HG03135 (cell line): ENCODE measurements around the gene DNAI1.
"Not testable (repeated sequence)": the region's sequence is repeated elsewhere in the genome, so short reads cannot be mapped to it uniquely, and the experiment has no call there.

Source experiments
- ATAC-seq: cut with Tn5 transposase; IDR thresholded peaks from one replicate; pipeline ENCODE4 v1.9.1; 2021; ENCODE audit warnings: mild to moderate bottlenecking, moderate library complexity; ENCODE audit not compliant: unreplicated experiment

The DNAI1 gene

GRCh38 chr9:34532041-34532440 lies 73.4 kb downstream of the DNAI1 start:
- not testable (repeated sequence) for ATAC-seq

GRCh38 chr9:34536685-34537084 lies 78.1 kb downstream of the DNAI1 start:
- no peak for ATAC-seq

- ATAC-seq, result no peak
Measured at GRCh38 chr9:34540827-34541226, 82.2 kb downstream of the DNAI1 start.

GRCh38 chr9:34541540-34541939 lies 82.9 kb downstream of the DNAI1 start:
- ATAC-seq, result no peak

- ATAC-seq, result no peak
Measured at GRCh38 chr9:34544035-34544434, 85.4 kb downstream of the DNAI1 start.

- ATAC-seq, result no peak
Measured at GRCh38 chr9:34545497-34545896, 86.9 kb downstream of the DNAI1 start.

GRCh38 chr9:34546102-34546833 lies 87.7 kb downstream of the DNAI1 start:
- ATAC-seq, result no peak

GRCh38 chr9:34546834-34547827 lies 88.5 kb downstream of the DNAI1 start:
- ATAC-seq, result no peak

- no peak for ATAC-seq
Measured at GRCh38 chr9:34547960-34548611, 89.5 kb downstream of the DNAI1 start.

- no peak for ATAC-seq
Measured at GRCh38 chr9:34549407-34549732, 90.8 kb downstream of the DNAI1 start.

GRCh38 chr9:34550016-34550680 lies 91.5 kb downstream of the DNAI1 start:
- no peak for ATAC-seq

- ATAC-seq, result no peak
Measured at GRCh38 chr9:34550681-34551270, 92.2 kb downstream of the DNAI1 start.

- ATAC-seq, result no peak
Measured at GRCh38 chr9:34551751-34552605, 93.4 kb downstream of the DNAI1 start.

- no peak for ATAC-seq
Measured at GRCh38 chr9:34552606-34552981, 94.0 kb downstream of the DNAI1 start.

GRCh38 chr9:34552986-34553385 lies 94.4 kb downstream of the DNAI1 start:
- no peak for ATAC-seq

- ATAC-seq, result no peak
Measured at GRCh38 chr9:34553511-34554021, 95.0 kb downstream of the DNAI1 start.

- no peak for ATAC-seq
Measured at GRCh38 chr9:34554211-34555001, 95.8 kb downstream of the DNAI1 start.

GRCh38 chr9:34555002-34555348 lies 96.4 kb downstream of the DNAI1 start:
- no peak for ATAC-seq

GRCh38 chr9:34555500-34555899 lies 96.9 kb downstream of the DNAI1 start:
- no peak for ATAC-seq
